Fibroblast of skin of left quadriceps (primary cell): Measurements from ENCODE around the gene ZNF446.
"Not testable (repeated sequence)": the region's sequence is repeated elsewhere in the genome, so short reads cannot be mapped to it uniquely, and the experiment has no call there.

Source experiments
- DNase-seq, 2 experiments: peaks; one replicate each; pipeline ENCODE4 v3.0.0-alpha.2; 2013; ENCODE audit warnings: low read depth in 2 of 2

Gene ZNF446

GRCh38 chr19:58469241-58470013 lies 6.7 kb upstream of the ZNF446 start:
- no peak for DNase-seq

DNA sequence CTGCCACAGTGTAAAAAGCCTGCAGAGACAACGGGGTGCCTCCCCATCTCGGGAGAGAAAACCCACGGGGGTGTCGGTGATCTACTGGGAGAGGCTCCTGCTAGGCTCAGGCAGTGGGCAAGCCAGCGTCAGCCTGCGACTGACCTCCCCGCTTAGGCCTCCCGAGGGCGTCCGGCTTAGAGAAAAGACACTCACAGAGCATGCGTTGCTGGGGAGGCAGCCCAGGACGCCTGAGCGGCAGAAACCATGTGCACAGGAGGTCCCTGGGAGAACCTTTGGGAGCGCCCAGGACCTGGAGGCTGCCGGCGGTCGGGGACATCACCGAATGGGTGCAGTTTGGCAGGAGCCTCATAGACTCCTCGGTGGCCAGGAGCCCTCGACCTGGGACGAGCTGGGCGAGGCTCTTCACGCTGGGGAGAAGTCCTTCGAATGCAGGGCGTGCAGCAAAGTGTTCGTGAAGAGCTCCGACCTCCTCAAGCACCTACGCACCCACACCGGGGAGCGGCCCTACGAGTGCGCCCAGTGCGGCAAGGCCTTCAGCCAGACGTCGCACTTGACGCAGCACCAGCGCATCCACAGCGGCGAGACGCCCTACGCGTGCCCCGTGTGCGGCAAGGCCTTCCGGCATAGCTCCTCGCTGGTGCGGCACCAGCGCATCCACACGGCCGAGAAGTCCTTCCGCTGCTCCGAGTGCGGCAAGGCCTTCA lies 5.2 kb upstream of the ZNF446 start:
- not testable (repeated sequence) for DNase-seq

GRCh38 chr19:58471736-58472135 lies 4.4 kb upstream of the ZNF446 start:
- DNase-seq, result no peak

- no peak for DNase-seq
Observed at GRCh38 chr19:58473775-58474174, 2.4 kb upstream of the ZNF446 start.

DNA sequence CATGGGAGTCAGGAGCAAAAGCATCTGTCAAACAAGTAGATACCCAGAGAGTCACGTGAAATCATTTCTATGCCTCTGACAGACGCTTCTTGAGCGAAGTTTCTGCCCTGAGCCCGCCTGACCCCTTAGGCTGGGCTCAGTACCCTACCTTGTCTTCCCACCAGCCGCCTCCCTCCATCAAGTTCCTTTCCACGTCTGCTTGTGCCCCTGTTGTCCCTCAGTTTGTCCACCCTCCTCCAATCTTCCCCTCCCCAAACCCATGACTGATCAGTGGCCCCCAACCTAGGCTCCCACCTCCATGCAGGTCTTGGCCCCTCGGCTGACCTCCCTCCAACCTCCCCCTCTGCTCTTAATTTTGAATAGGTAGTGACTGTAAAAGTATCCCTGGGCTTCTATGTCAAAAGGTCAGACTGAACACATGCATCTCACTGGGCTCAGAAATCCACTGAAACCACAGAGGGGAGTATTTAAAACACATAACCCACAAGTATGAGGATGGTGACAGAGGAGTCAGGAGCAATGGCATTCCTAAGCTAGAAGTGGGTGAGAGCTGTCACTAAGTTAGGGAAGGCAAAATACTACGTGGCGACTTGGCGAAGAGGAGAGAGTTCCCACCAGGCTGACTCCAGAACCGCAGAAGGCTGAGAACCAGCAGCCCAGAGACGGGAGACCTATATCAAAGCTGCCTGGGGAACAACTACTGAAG lies 1.7 kb upstream of the ZNF446 start:
- peak in 1 of 2 experiments; percentile 26 for DNase-seq

DNA sequence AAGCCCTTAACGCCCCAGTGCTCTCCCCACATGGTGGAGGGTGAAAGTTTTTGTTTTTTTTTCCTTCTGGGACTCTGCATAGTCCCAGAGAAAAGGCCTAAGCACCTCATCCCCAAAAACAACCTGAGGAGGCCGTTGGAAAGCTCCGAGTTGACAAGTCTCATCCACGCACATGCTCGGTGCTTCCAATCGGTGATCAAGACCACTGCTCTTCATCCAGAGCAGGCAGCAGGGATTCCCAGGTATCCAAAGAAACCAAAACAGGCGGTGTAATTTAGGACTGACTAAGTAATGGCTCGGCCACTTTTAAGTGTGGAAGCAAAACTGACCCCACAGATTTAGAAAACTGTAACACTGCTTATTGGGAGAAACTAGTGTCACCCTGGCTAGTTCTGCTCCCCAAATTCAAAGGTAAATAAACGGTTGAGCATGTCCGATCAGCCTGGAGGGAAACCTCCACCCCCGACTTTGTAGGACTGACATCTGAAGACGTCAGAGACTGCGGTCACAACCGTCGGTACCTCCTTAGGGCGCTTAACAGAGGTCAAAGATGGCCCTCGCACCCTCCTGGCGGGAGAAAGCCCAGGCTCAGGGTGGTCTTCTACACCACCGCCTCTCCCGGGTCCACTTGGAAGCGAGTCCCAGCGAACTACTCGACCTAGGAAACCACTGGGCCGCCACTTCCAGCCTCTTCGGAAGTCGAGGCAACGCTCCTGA lies 997 bp upstream of the ZNF446 start:
- DNase-seq, result no peak

- DNase-seq, result no peak
Observed at GRCh38 chr19:58476498-58477015, 405 bp downstream of the ZNF446 start.

DNA sequence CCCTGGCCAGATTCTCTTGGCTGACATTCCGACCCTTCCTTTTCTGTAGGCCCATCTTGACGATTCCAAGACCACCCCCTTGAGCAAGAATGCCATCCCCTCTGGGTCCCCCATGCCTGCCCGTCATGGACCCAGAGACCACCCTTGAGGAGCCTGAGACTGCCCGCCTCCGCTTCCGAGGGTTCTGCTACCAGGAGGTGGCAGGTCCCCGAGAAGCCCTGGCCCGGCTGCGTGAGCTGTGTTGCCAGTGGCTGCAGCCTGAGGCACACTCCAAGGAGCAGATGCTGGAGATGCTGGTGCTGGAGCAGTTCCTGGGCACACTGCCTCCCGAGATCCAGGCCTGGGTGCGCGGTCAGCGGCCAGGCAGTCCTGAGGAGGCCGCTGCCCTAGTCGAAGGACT lies 978 bp downstream of the ZNF446 start:
- no peak for DNase-seq

GRCh38 chr19:58477871-58478270 lies 1.7 kb downstream of the ZNF446 start:
- DNase-seq, result no peak

DNA sequence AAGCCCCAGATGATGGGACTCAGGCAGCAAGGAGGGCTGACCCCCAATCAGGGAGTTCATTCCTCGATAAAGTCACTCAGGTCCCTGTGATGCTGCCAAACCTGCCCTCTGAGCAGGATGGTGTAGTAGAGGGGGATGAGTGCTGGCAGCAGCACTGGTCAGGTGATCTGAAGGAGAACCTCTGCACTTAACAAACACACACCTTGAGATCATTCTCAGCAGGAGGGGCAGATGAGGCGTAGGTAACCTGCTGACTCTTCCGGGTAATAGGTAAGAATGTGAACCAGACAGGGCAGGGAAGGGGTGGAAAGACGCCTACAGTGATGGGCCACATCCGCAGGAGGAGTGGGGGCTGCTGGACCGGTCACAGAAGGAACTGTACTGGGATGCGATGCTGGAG lies 3.2 kb downstream of the ZNF446 start:
- DNase-seq, result no peak

DNA sequence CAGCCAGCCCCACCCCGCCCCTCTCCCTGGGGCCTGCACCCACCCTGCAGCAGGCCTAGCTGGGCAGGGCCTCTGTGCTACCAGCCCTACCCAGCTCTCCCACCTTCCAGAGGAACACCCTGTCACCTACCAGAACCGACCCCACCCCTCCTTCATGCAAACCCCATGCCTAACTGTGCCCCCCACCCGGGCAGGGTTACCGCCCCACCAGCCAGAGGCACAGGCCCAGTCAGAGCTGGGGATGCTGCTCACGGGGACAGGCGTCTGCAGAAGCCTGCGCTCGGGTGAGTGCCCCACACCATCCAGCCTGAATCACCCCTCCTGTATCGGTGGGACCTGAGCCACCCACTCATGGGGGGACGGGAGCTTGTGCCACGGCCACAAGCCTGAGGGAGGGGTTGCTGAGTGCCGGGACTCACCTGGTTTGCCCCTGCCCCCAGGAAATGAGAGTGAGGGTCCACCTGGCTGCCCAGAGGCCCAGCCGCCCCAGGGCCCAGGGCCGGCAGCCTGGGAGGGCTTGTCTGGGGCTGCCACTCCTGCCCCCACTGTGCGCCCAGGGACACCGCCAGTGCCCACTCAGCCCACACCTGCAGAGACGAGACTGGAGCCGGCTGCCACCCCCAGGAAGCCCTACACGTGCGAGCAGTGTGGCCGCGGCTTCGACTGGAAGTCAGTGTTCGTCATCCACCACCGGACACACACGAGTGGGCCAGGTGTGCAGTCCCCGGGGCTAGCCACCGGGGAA lies 3.8 kb downstream of the ZNF446 start:
- no peak for DNase-seq

DNA sequence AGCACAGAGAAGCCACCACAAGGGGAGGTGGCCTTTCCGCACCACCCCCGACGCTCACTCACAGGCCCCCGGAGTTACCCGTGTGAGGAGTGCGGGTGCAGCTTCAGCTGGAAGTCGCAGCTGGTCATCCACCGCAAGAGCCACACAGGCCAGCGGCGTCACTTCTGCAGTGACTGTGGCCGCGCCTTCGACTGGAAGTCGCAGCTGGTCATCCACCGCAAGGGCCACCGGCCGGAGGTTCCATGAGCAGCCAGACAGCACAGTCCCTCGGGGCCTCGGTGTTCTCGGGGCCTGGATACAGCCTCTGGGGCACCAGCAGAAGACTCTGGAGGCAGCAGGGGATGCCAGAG lies 4.3 kb downstream of the ZNF446 start:
- DNase-seq, result no peak

- DNase-seq, result no peak
Observed at GRCh38 chr19:58480831-58481230, 4.7 kb downstream of the ZNF446 start.

DNA sequence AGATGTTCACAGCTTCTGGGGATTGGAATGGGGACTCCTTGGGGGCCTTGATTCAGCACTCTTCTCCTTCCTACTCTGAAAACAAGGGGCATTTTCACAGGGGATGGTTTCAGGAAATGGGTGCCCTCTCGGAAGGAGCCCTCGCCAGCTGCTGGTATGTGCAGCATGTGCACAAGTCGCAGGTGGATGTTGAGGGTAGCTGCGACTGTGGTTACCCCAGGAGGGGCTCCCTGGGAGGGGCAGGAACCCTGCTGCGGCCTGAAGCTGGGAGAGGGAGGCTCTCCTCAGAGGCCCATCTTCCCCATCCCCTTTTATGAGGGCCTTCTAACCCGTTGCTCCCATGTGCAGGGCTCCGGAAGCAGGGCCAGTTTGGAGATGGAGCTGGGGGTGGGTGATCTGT lies 6.2 kb downstream of the ZNF446 start:
- DNase-seq, result no peak

GRCh38 chr19:58483776-58484175 lies 7.6 kb downstream of the ZNF446 start:
- DNase-seq, result no peak

DNA sequence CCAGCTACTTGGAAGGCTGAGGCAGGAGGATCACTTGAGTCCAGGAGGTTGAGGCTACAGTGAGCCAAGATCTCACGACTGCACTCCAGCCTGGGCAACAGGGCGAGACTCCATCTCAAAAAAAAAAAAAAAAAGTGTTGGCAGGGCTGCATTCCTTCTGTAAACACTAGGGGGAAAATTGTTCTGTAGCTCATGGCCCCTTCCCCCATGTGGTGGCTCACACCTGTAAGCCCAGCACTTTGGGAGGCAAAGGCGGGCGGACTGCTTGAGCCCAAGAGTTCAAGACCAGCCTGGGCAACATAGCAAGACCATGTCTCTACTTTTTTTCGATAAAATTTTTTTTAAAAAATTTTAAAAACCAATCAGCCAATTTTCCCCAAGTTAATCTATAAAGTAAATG lies 8.2 kb downstream of the ZNF446 start:
- not testable (repeated sequence) for DNase-seq

GRCh38 chr19:58491393-58491792 lies 15.2 kb downstream of the ZNF446 start:
- no peak for DNase-seq

DNA sequence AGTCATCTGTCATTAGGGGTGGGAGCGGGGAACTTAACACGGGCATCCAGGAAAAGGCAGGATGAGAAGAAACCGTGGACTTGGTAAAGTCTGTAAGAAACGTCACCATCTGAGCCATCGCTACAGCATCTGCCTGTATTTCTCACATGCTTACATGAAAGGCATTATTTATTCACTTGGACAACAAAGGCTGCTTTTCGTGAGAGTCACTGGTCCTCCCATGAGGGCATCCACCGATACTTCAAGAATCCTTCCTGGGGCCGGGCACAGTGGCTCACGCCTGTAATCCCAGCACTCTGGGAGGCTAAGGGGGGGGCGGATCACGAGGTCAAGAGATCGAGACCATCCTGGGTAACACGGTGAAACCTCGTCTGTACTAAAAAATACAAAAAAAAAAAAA lies 16.1 kb downstream of the ZNF446 start:
- no peak for DNase-seq

DNA sequence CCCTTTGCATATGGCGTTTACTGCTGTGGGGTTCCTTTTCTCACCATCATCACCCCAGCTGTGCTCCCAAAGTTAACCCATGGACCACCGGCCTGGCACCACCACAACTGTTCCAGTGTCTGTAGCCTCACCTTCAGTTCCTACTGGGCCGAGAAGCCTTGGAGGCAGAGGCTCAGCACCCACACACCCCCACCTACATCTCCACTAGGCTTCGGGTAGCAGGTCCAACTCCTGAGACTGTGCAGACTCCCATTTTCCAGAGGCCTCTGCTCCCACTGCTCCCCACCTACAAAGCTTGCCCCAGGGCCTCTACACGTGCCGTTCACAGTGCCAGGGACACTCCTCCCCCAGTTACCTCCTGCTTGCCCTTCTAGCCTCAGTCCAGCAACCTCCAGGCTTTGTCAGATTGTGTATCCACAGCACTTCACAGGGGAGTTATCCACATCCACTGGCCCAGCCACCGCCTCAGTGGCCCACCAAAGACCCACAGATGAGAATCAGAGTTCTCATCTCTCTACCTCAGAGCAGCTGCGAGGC lies 21.6 kb downstream of the ZNF446 start:
- DNase-seq, result no peak

DNA sequence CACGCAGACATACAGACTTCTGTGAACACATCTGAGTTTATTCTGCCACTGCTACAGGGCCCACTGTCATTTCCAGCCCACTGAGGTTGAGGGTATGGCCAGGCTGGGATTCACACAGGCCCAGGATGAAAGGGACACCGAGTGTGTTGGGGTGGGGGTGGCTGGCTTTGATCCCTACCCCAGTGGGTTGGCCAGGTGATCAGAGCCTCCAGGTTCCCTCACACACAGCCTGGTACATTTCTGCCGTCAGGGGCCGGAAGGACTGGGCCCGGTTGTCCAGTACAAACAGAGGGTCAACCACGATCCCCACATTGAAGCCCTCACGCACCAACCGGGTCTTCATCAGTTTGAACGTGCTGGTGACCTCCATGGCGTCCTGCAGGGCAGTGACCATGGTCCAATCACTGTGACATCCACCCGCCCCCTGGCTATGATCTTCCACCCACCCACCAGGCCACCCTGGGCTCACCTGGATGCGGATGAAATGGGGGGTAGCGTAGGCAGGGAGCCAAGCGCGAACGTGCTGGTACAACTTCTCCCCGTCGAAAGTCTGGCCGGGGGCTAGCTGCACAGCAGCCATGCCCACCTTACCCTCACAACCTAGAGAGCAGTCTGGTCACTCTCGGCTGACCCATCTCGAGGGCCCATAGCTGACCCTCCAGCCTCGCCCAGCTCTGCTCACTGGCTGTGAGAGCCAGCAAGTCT lies 22.3 kb downstream of the ZNF446 start:
- no peak for DNase-seq
